HCT116 (cell line): ENCODE results near the gene PACRG. TPM values are rescaled to one million over a fixed set of nuclear protein-coding genes. Genes with fewer than 3 reads are reported as not detected.
A peak's percentile ranks its signal among the peaks of the same experiment; 100 is the strongest.

Experiments used
- ATAC-seq: fragments of 200-7000 bp; cut with Tn5 transposase; 2 replicates; pipeline ENCODE4 v1.9.1; 2020; ENCODE audit warnings: mild to moderate bottlenecking, moderate library complexity
- BruUV-seq: library from RNA; stranded (reverse); fragments of 400-500 nt; replicated peaks from 2 replicates; lab custom pipeline; 2021; lab: Mats Ljungman, UMichigan
- CTCF ChIA-PET: fragments of 300-600 bp; sonication (Branson Sonifier 250); formaldehyde crosslinking; loops from one replicate; lab custom pipeline; 2021; ENCODE audit warnings: antibody characterized with exemption; lab: Charles Lee
- POLR2A ChIA-PET: fragments of 300-600, 350-600 bp; sonication (Branson Sonifier 250); formaldehyde crosslinking; loops from one replicate; lab custom pipeline; 2021; ENCODE audit warnings: antibody characterized with exemption; lab: Charles Lee
- RAD21 ChIA-PET, 2 experiments: fragments of 300-600 bp; sonication (Branson Sonifier 250); formaldehyde crosslinking; loops; one replicate each; lab custom pipeline; 2023; ENCODE audit warnings: low total read pairs in 2 of 2; ENCODE audit not compliant: uncharacterized antibody in 2 of 2, unreplicated experiment in 2 of 2, low non-redundant PET in 1 of 2; lab: Charles Lee
- DNase-seq: peaks from one replicate; pipeline ENCODE4 v3.0.0-alpha.2; 2010; ENCODE audit warnings: low read depth, low spot score
- H2AFZ ChIP-seq: fragments of 200-600 bp; shearing (Covaris generic), sonication (generic); 2 replicates; pipeline ENCODE4 v1.6.1; 2017; ENCODE audit warnings: low read depth, mixed run types, mixed read lengths, antibody characterized with exemption, low read length; ENCODE audit not compliant: poor library complexity, severe bottlenecking
- H3K27ac ChIP-seq: 2 replicates; pipeline ENCODE4 v1.5.1; 2012; ENCODE audit warnings: low read depth, low read length
- H3K27me3 ChIP-seq: fragments of 200-600 bp; sonication (generic); 2 replicates; pipeline ENCODE4 v1.6.1; 2016; ENCODE audit warnings: mixed run types, low read length, mixed read lengths; ENCODE audit not compliant: insufficient read depth
- H3K36me3 ChIP-seq, 2 experiments: fragments of 200-500 bp in 1 of 2; fragments of 200-600 bp in 1 of 2; sonication (Bioruptor generic) in 1 of 2; sonication (generic) in 1 of 2; 2 replicates each; pipeline versions ENCODE4 v1.5.1 to v1.6.1; 2014 to 2016; ENCODE audit warnings: low read length in 2 of 2, inconsistent platforms in 1 of 2, mixed read lengths in 1 of 2, mixed run types in 1 of 2; ENCODE audit not compliant: insufficient read depth in 2 of 2, control insufficient read depth in 1 of 2
- H3K4me1 ChIP-seq, 2 experiments: fragments of 200-600 bp in 1 of 2; sonication (generic) in 1 of 2; 2 replicates each; pipeline versions ENCODE4 v1.5.1 to v1.6.1; 2012 to 2017; ENCODE audit warnings: low read length in 2 of 2, inconsistent platforms in 1 of 2, mild to moderate bottlenecking in 1 of 2, mixed read lengths in 1 of 2, mixed run types in 1 of 2, moderate library complexity in 1 of 2; ENCODE audit not compliant: insufficient read depth in 2 of 2, control insufficient read depth in 1 of 2
- H3K4me2 ChIP-seq: fragments of 200-600 bp; sonication (generic); 2 replicates; pipeline ENCODE4 v1.6.1; 2017; ENCODE audit warnings: mixed run types, low read length, mixed read lengths
- H3K4me3 ChIP-seq, 2 experiments: fragments of 200-600 bp in 1 of 2; sonication (generic) in 1 of 2; replicated peaks in 1 of 2; 2 replicates each; pipeline ENCODE4 v1.5.1; 2011 to 2016; ENCODE audit warnings: low read length in 2 of 2, control low read depth in 1 of 2, low read depth in 1 of 2, mild to moderate bottlenecking in 1 of 2, mixed read lengths in 1 of 2, mixed run types in 1 of 2
- H3K79me2 ChIP-seq: fragments of 200-600 bp; sonication (generic); 2 replicates; pipeline ENCODE4 v1.6.1; 2017; ENCODE audit warnings: mild to moderate bottlenecking, mixed run types, low read length, moderate library complexity, mixed read lengths; ENCODE audit not compliant: insufficient read depth
- H3K9ac ChIP-seq: fragments of 200-600 bp; sonication (generic); 2 replicates; pipeline ENCODE4 v1.6.1; 2016; ENCODE audit warnings: low read length, mixed read lengths
- H3K9me2 ChIP-seq: fragments of 200-600 bp; sonication (generic), shearing (Covaris generic); 2 replicates; pipeline ENCODE4 v1.6.1; 2017; ENCODE audit warnings: mixed run types, mild to moderate bottlenecking, moderate library complexity; ENCODE audit not compliant: insufficient read depth
- H3K9me3 ChIP-seq, 2 experiments: fragments of 200-500 bp in 1 of 2; fragments of 200-600 bp in 1 of 2; sonication (Bioruptor generic) in 1 of 2; sonication (generic) in 1 of 2; 2 replicates each; pipeline ENCODE4 v1.6.1; 2014 to 2017; ENCODE audit warnings: low read length in 2 of 2, mixed read lengths in 2 of 2, inconsistent platforms in 1 of 2, low read depth in 1 of 2, mild to moderate bottlenecking in 1 of 2, mixed run types in 1 of 2, moderate library complexity in 1 of 2; ENCODE audit not compliant: control insufficient read depth in 1 of 2, insufficient read depth in 1 of 2
- H4K20me1 ChIP-seq: fragments of 200-600 bp; sonication (generic), shearing (Covaris generic); 2 replicates; pipeline ENCODE4 v1.6.1; 2017; ENCODE audit warnings: mixed run types, mild to moderate bottlenecking, moderate library complexity; ENCODE audit not compliant: insufficient read depth
- CEBPB ChIP-seq: IDR thresholded peaks from 2 replicates; pipeline ENCODE4 v1.6.1; 2012; ENCODE audit warnings: low read depth
- ELF1 ChIP-seq: IDR thresholded peaks from 2 replicates; pipeline ENCODE4 v1.6.1; 2012; ENCODE audit warnings: low read depth, borderline replicate concordance
- EZH2phosphoT487 ChIP-seq: fragments of 200-600 bp; IDR thresholded peaks from 2 replicates; pipeline ENCODE4 v1.6.1; 2018; ENCODE audit warnings: antibody characterized with exemption, borderline replicate concordance
- POLR2A ChIP-seq: IDR thresholded peaks from 2 replicates; pipeline ENCODE4 v1.7.0; 2011; ENCODE audit warnings: borderline replicate concordance; ENCODE audit not compliant: insufficient read depth, insufficient read length; ENCODE audit errors: extremely low read depth
- RAD21 ChIP-seq: IDR thresholded peaks from 2 replicates; pipeline ENCODE4 v1.6.1; 2012; ENCODE audit warnings: low read depth, mild to moderate bottlenecking
- SP1 ChIP-seq: IDR thresholded peaks from 2 replicates; pipeline ENCODE4 v1.6.1; 2012; ENCODE audit warnings: low read depth
- YY1 ChIP-seq: IDR thresholded peaks from 2 replicates; pipeline ENCODE4 v1.6.1; 2011; ENCODE audit warnings: low read length, low read depth, moderate library complexity, mild to moderate bottlenecking; ENCODE audit not compliant: insufficient replicate concordance; ENCODE audit errors: extremely low read depth
- ZFX ChIP-seq: fragments of 450-650 bp; IDR thresholded peaks from 2 replicates; pipeline ENCODE4 v1.6.1; 2017
- ZNF274 ChIP-seq: fragments of 200-500 bp; sonication (Bioruptor generic); IDR thresholded peaks from 2 replicates; pipeline ENCODE4 v1.6.1; 2014; ENCODE audit warnings: mild to moderate bottlenecking, low read depth, low read length, inconsistent platforms
- intact Hi-C: fragments of 100-400 bp; cut with micrococcal nuclease; formaldehyde crosslinking; loops from 2 replicates; pipeline ENCODE4 v1.10.0; 2022
- total RNA-seq: library from RNA; stranded (reverse); gene quantifications from one replicate; pipeline ENCODE4 v1.2.1, GENCODE V29; 2021; ENCODE audit not compliant: unreplicated experiment
- TF ChIP-seq, protein P1 (sequence below), 3 experiments: fragments of 200-600 bp in 1 of 3; sonication (generic) in 1 of 3; IDR thresholded peaks in 2 of 3; conservative IDR thresholded peaks in 1 of 3; 2 replicates each; pipeline ENCODE4 v1.5.1; 2012 to 2017; ENCODE audit warnings: low read depth in 2 of 3, low read length in 2 of 3, antibody characterized with exemption in 1 of 3, borderline replicate concordance in 1 of 3, control low read depth in 1 of 3, mild to moderate bottlenecking in 1 of 3, mixed read lengths in 1 of 3, mixed run types in 1 of 3, moderate library complexity in 1 of 3; ENCODE audit not compliant: insufficient read depth in 1 of 3

The PACRG gene
- total RNA-seq, 1 experiment from 2014 or later, result 0.71 TPM

DNA sequence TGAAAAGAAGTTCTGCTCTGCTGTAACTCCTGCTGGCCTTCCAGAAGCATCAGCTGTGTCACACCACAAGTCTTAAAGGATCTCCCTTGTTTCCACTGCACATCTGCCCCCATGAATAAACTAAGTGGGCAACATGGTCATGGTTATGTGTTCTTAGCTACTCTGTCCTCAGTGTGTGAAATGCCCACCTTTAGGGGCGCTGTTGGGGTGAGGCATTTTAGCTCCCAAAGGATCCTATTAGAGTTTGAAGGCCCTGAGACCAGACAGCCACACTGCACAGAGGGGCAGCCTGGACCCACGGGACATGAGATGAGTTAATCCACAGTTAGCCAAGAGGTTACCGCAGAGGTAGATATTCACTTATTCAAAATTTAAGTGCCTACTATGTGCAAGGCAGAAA, 392.4 kb downstream of the PACRG start:
- no peaks in the 10 kb centered on the region for H3K36me3 ChIP-seq
- no peak overlapping the region for H3K4me3 ChIP-seq
- H3K4me2 ChIP-seq, result no peak overlapping the region
- DNase-seq (no peak), ATAC-seq (peak; percentile 50; the same call in 1 of the 2 replicates)
- no TSS peak for BruUV-seq
- H3K27ac ChIP-seq, result no peak overlapping the region
- ChIA-PET POLR2A (no interaction called here), CTCF (no interaction called here), RAD21 (no interaction called here)
- no peak overlapping the region for H3K9ac ChIP-seq
- no peaks in the 10 kb centered on the region for H3K9me3 ChIP-seq
- H3K27me3 ChIP-seq, result no peaks in the 10 kb centered on the region
- H2AFZ ChIP-seq, result no peak overlapping the region
- TF ChIP-seq ZFX (no peak), ZNF274 (no peak), EZH2phosphoT487 (no peak), RAD21 (0 out of 2 replicates have a peak, but pooled peaks have one; percentile 5), CEBPB (no peak), SP1 (no peak)
- TF ChIP-seq, protein P1, sequence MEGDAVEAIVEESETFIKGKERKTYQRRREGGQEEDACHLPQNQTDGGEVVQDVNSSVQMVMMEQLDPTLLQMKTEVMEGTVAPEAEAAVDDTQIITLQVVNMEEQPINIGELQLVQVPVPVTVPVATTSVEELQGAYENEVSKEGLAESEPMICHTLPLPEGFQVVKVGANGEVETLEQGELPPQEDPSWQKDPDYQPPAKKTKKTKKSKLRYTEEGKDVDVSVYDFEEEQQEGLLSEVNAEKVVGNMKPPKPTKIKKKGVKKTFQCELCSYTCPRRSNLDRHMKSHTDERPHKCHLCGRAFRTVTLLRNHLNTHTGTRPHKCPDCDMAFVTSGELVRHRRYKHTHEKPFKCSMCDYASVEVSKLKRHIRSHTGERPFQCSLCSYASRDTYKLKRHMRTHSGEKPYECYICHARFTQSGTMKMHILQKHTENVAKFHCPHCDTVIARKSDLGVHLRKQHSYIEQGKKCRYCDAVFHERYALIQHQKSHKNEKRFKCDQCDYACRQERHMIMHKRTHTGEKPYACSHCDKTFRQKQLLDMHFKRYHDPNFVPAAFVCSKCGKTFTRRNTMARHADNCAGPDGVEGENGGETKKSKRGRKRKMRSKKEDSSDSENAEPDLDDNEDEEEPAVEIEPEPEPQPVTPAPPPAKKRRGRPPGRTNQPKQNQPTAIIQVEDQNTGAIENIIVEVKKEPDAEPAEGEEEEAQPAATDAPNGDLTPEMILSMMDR (IDR thresholded peaks at IDR 0.05 in 2 of 3, conservative IDR thresholded peaks at IDR 0.05 in 1 of 3; ENCODE audit: borderline replicate concordance in 1 of 3, insufficient read depth in 1 of 3, low read depth in 2 of 3, low read length in 2 of 3), result peak in 1 of 3 experiments; percentile 27; a peak in 1 of 6 replicates
- intact Hi-C loops, result no loop called here
- H3K79me2 ChIP-seq, result no peaks in the 10 kb centered on the region
- no peaks in the 10 kb centered on the region for H4K20me1 ChIP-seq
- no peaks in the 10 kb centered on the region for H3K4me1 ChIP-seq
- H3K9me2 ChIP-seq, result no peaks in the 10 kb centered on the region

DNA sequence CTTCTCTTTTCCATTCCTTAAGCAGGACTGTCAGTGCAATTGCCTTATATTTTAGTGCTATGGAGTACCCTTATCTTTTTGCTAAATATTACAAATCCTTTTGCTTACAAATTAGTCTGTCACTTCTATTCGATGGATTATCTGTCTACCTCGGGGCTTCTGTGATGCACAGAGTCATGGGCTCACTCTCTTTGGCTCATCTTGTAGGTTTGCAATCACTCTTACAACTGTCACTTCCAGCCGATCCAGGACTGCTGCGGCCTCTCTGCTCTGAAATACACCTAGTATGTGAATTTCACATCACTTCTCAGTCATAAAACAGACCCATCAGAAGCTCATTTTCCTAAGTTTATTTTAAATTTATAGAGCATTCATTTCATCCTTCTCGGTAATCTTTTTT, 393.5 kb downstream of the PACRG start:
- Histone ChIP-seq H3K9me2 (no peaks in the 10 kb centered on the region), H4K20me1 (no peaks in the 10 kb centered on the region), H3K4me2 (no peak overlapping the region), H3K79me2 (no peaks in the 10 kb centered on the region), H3K4me1 (no peaks in the 10 kb centered on the region), H3K27me3 (no peaks in the 10 kb centered on the region), H3K9ac (no peak overlapping the region), H3K4me3 (no peak overlapping the region), H3K9me3 (no peaks in the 10 kb centered on the region), H3K27ac (no peak overlapping the region), H3K36me3 (no peaks in the 10 kb centered on the region), H2AFZ (no peak overlapping the region)
- intact Hi-C loops, result no loop called here
- BruUV-seq, result no TSS peak
- POLR2A ChIA-PET, result no interaction called here
- CTCF ChIA-PET, result no interaction called here
- DNase-seq (no peak), ATAC-seq (no peak)
- RAD21 ChIA-PET, result no interaction called here
- TF ChIP-seq ZNF274 (no peak), POLR2A (no peak), ELF1 (no peak), YY1 (no peak)
